PC-3 (cell line): Measurements from ENCODE around the gene STX17.

ENCODE experiments used
- CTCF ChIP-seq: fragments of 300-600 bp; sonication (generic); conservative IDR thresholded peaks from 2 replicates; pipeline ENCODE4 v1.5.1; 2017; ENCODE audit warnings: antibody characterized with exemption, low read depth, mild to moderate bottlenecking, low read length
- EZH2 ChIP-seq: fragments of 300-600 bp; sonication (generic); IDR thresholded peaks from one replicate; pipeline ENCODE4 v1.6.1; 2017; ENCODE audit warnings: antibody characterized with exemption, mild to moderate bottlenecking, low read length; ENCODE audit not compliant: unreplicated experiment
- EZH2phosphoT487 ChIP-seq: fragments of 300-600 bp; sonication (generic); IDR thresholded peaks from 2 replicates; pipeline ENCODE4 v1.6.1; 2018; ENCODE audit warnings: mild to moderate bottlenecking, antibody characterized with exemption, low read length, borderline replicate concordance

GRCh38 chr9:99868845-99869244, 37.6 kb upstream of the STX17 start:
- no peak for TF ChIP-seq CTCF
- no peak for TF ChIP-seq EZH2
- TF ChIP-seq EZH2phosphoT487: no peak
